GM12878 (cell line): Measurements from ENCODE around the gene UMPS. TPM values are rescaled to one million over a fixed set of nuclear protein-coding genes. Genes with fewer than 3 reads are reported as not detected.

Source experiments
- ATAC-seq: fragments of 200-7000 bp; cut with Tn5 transposase; 3 replicates; pipeline ENCODE4 v1.9.1; 2020; ENCODE audit warnings: mild to moderate bottlenecking, moderate library complexity
- BruUV-seq: library from RNA; stranded (reverse); fragments of 400-500 nt; replicated peaks from 2 replicates; lab custom pipeline; 2021; lab: Mats Ljungman, UMichigan
- CTCF ChIA-PET: fragments of 300-600 bp; sonication (Branson Sonifier 250); formaldehyde crosslinking; extraction: SDS; loops from one replicate; lab custom pipeline; 2021; ENCODE audit warnings: inconsistent platforms; lab: Yijun Ruan, JAX
- POLR2A ChIA-PET: fragments of 350-600 bp; formaldehyde crosslinking; extraction: SDS; loops from one replicate; lab custom pipeline; 2021; ENCODE audit warnings: inconsistent platforms; lab: Charles Lee
- RAD21 ChIA-PET: fragments of 300-600 bp; sonication (Branson Sonifier 250); formaldehyde crosslinking; loops from one replicate; lab custom pipeline; 2023; ENCODE audit warnings: antibody characterized with exemption; ENCODE audit not compliant: unreplicated experiment; lab: Charles Lee
- SMC1A ChIA-PET: fragments of 300-600 bp; sonication (Branson Sonifier 250); formaldehyde crosslinking; loops from one replicate; lab custom pipeline; 2023; ENCODE audit not compliant: unreplicated experiment, uncharacterized antibody; lab: Charles Lee
- DNase-seq: peaks from one replicate; pipeline ENCODE4 v3.0.0-alpha.2; 2011; ENCODE audit warnings: low read depth, low spot score
- FAIRE-seq: peaks from 3 replicates; lab custom pipeline; 2011; peaks lifted over from hg19 to GRCh38; lab: Jason Lieb, UNC
- H2AFZ ChIP-seq: 2 replicates; pipeline ENCODE4 v1.6.0; 2011; ENCODE audit warnings: low read depth, low read length, control low read depth; ENCODE audit not compliant: control insufficient read depth
- H3K27ac ChIP-seq: 2 replicates; pipeline ENCODE4 v1.5.1; 2011; ENCODE audit warnings: control low read depth; ENCODE audit not compliant: control insufficient read depth, insufficient read depth
- H3K27me3 ChIP-seq, 2 experiments: replicated peaks in 1 of 2; 2 replicates each; pipeline versions ENCODE4 v1.6.0 to v1.6.1; 2011; ENCODE audit warnings: low read length in 1 of 2; ENCODE audit not compliant: control insufficient read depth in 2 of 2, insufficient read depth in 2 of 2
- H3K36me3 ChIP-seq, 2 experiments: 2 replicates each; pipeline ENCODE4 v1.5.1; 2011; ENCODE audit warnings: low read length in 1 of 2; ENCODE audit not compliant: control insufficient read depth in 2 of 2, insufficient read depth in 2 of 2
- H3K4me1 ChIP-seq: 2 replicates; pipeline ENCODE4 v1.6.1; 2011; ENCODE audit warnings: mild to moderate bottlenecking, low read length, moderate library complexity, mixed read lengths; ENCODE audit not compliant: control insufficient read depth, insufficient read depth
- H3K4me2 ChIP-seq: 2 replicates; pipeline ENCODE4 v1.6.0; 2011; ENCODE audit warnings: control low read depth; ENCODE audit not compliant: control insufficient read depth, insufficient read depth
- H3K4me3 ChIP-seq: fragments of 200-600 bp; sonication (generic); 2 replicates; pipeline ENCODE4 v1.5.1; 2016
- H3K79me2 ChIP-seq: 2 replicates; pipeline ENCODE4 v1.6.0; 2011; ENCODE audit warnings: low read length; ENCODE audit not compliant: control insufficient read depth, insufficient read depth
- H3K9ac ChIP-seq: 2 replicates; pipeline ENCODE4 v1.8.0; 2011; ENCODE audit warnings: low read length, control low read depth, mixed read lengths; ENCODE audit not compliant: control insufficient read depth, insufficient read depth
- H3K9me3 ChIP-seq: replicated peaks from 3 replicates; pipeline ENCODE4 v1.5.1; 2011; ENCODE audit warnings: mild to moderate bottlenecking, low read length; ENCODE audit not compliant: control insufficient read depth, insufficient read depth
- H4K20me1 ChIP-seq: 2 replicates; pipeline ENCODE4 v1.6.0; 2011; ENCODE audit not compliant: control insufficient read depth, insufficient read depth
- BCLAF1 ChIP-seq: fragments of 450-650 bp; IDR thresholded peaks from 2 replicates; pipeline ENCODE4 v1.6.1; 2017; ENCODE audit warnings: antibody characterized with exemption, mild to moderate bottlenecking, moderate library complexity
- CREB1 ChIP-seq: IDR thresholded peaks from 2 replicates; pipeline ENCODE4 v1.6.1; 2012; ENCODE audit warnings: low read depth, mild to moderate bottlenecking, inconsistent platforms
- EED ChIP-seq: sonication (generic); IDR thresholded peaks from 2 replicates; pipeline ENCODE4 v1.6.1; 2016; ENCODE audit warnings: antibody characterized with exemption, low read depth
- EGR1 ChIP-seq, 2 experiments: IDR thresholded peaks; 1 replicate in 1 of 2; 2 replicates in 1 of 2; pipeline ENCODE4 v1.6.1; 2011 to 2012; ENCODE audit warnings: low read depth in 2 of 2, low read length in 2 of 2, borderline replicate concordance in 1 of 2, mild to moderate bottlenecking in 1 of 2, moderate library complexity in 1 of 2
- JUND ChIP-seq: IDR thresholded peaks from 2 replicates; pipeline ENCODE4 v1.6.1; 2012; ENCODE audit warnings: low read depth, mild to moderate bottlenecking, low read length, improper control_type of control experiment, moderate library complexity
- NBN ChIP-seq: fragments of 450-650 bp; IDR thresholded peaks from 2 replicates; pipeline ENCODE4 v1.6.1; 2016
- POLR2AphosphoS2 ChIP-seq: IDR thresholded peaks from 2 replicates; pipeline ENCODE4 v1.6.1; 2011; ENCODE audit warnings: low read depth, mild to moderate bottlenecking, low read length, improper control_type of control experiment, moderate library complexity
- RB1 ChIP-seq: fragments of 450-650 bp; formaldehyde crosslinking; IDR thresholded peaks from 2 replicates; pipeline ENCODE4 v1.6.1; 2017; ENCODE audit warnings: mild to moderate bottlenecking, borderline replicate concordance
- SREBF1 ChIP-seq: IDR thresholded peaks from 2 replicates; pipeline ENCODE4 v1.6.1; 2012; ENCODE audit warnings: mild to moderate bottlenecking, low read length
- STAT1 ChIP-seq: fragments of 450-650 bp; conservative IDR thresholded peaks from 2 replicates; pipeline ENCODE4 v1.6.1; 2014; ENCODE audit warnings: antibody characterized with exemption, mild to moderate bottlenecking
- WRNIP1 ChIP-seq: IDR thresholded peaks from 2 replicates; pipeline ENCODE4 v1.6.1; 2011; ENCODE audit warnings: low read depth, low read length, improper control_type of control experiment, borderline replicate concordance
- ZSCAN29 ChIP-seq: fragments of 450-650 bp; IDR thresholded peaks from 2 replicates; pipeline ENCODE4 v1.6.1; 2017; ENCODE audit warnings: mild to moderate bottlenecking, moderate library complexity
- WGBS: methylation state at CpG from one replicate; pipeline ENCODE4 v1.1.6; 2016; ENCODE audit warnings: low lambda C conversion rate; ENCODE audit not compliant: insufficient replicate concordance, insufficient coverage; ENCODE audit errors: missing lambda C conversion rate; 5-methylcytosine and 5-hydroxymethylcytosine counted together
- in situ Hi-C: fragments of 300-500 bp; cut with MboI; formaldehyde crosslinking; loops from 9 replicates; pipeline ENCODE4 v1.14.3; 2018; ENCODE audit warnings: mixed read lengths
- intact Hi-C: fragments of 100-400 bp; cut with micrococcal nuclease; formaldehyde crosslinking; loops from one replicate; pipeline ENCODE4 v1.14.2; 2022; ENCODE audit not compliant: unreplicated experiment
- polyA plus RNA-seq, 11 experiments: library from polyadenylated mRNA; depleted of rRNA in 4 of 11; unstranded in 6 of 11; stranded (reverse) in 5 of 11; fragments of >200 nt; fragmentation: Nextera tagmentation in 4 of 11; fragmentation: Illumina TruSeq in 1 of 11; extraction: Ambion mirVana in 4 of 11; extraction: Trizol in 1 of 11; gene quantifications; 1 replicate in 1 of 11; 2 replicates in 10 of 11; pipeline versions ENCODE4 v1.2.1 to v1.2.3, GENCODE V29; 2011 to 2016; ENCODE audit warnings: inconsistent platforms in 2 of 11, missing spikeins in 2 of 11, low read depth in 1 of 11
- total RNA-seq, 4 experiments: library from RNA; depleted of rRNA in 3 of 4; stranded (reverse); fragments of >200 nt in 3 of 4; fragmentation: Illumina TruSeq in 1 of 4; extraction: Trizol in 1 of 4; gene quantifications; 2 replicates each; pipeline versions ENCODE4 v1.2.1 to v1.2.3, GENCODE V29; 2013 to 2021
- TF ChIP-seq, protein P1 (sequence below): fragments of 150-350 bp; IDR thresholded peaks from 2 replicates; pipeline ENCODE4 v1.6.1; 2016; ENCODE audit warnings: low read depth, low read length
- TF ChIP-seq, protein P2 (sequence below): IDR thresholded peaks from 2 replicates; pipeline ENCODE4 v1.6.1; 2012; ENCODE audit warnings: low read depth, low read length, improper control_type of control experiment

UMPS gene
- total and polyA plus RNA-seq, 10 of the 15 experiments (the other 5 are each of a cell fraction or from before 2014, with no cell fraction given): 30.6 to 82.8 (median 49.5) TPM

DNA sequence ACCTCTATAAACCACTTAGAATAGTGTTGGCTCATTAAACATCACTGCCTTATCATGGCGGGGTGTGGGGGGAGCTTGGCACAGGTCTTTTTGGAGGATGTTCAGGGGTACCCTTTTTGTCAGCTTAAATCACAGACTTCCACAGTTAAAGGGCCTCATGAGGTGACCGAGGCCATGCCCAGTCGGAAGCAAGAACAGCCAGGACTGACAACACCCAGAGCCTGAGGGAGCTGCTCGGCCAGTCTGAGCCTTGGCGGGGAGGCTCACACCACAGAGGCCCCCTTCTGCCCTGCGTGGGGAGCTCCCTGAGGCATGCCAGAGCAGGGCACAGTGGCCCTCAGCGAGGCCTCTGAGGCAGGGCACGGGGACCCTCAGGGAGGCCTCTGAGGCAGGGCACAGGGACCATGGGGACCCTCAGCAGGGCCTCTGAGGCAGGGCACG, 49.5 kb downstream of the UMPS start:
- Histone ChIP-seq H3K79me2 (no peaks in the 10 kb centered on the region), H3K9ac (no peak overlapping the region), H3K9me3 (no peaks in the 10 kb centered on the region), H3K27me3 (no peaks in the 10 kb centered on the region), H3K4me2 (no peak overlapping the region), H3K27ac (no peak overlapping the region), H3K36me3 (no peaks in the 10 kb centered on the region), H4K20me1 (no peaks in the 10 kb centered on the region), H2AFZ (no peak overlapping the region), H3K4me3 (no peak overlapping the region), H3K4me1 (peaks cover 13% of the 10 kb centered on the region)
- ATAC-seq (no peak), FAIRE-seq (no peak), DNase-seq (no peak)
- ChIA-PET SMC1A (interaction anchor here (0.7 to 3.2 kb wide), 3 partner anchors 9 to 121 kb away, joined by 3 to 18 read pairs (median 6); no protein-coding TSS in a partner anchor), POLR2A (no interaction called here), CTCF (interaction anchor here (0.6 to 4.4 kb wide), 3 partner anchors 9 to 67 kb away, joined by 3 to 22 read pairs (median 3); no protein-coding TSS in a partner anchor), RAD21 (interaction anchor here (0.7 to 2.5 kb wide), 4 partner anchors 10 to 19 kb away, joined by 3 to 9 read pairs (median 4); no protein-coding TSS in a partner anchor)
- BruUV-seq: no TSS peak
- no peak for TF ChIP-seq SREBF1
- no peak for TF ChIP-seq CREB1
- TF ChIP-seq BCLAF1: no peak
- TF ChIP-seq EGR1 (IDR thresholded peaks at IDR 0.05; ENCODE audit: borderline replicate concordance in 1 of 2, low read depth in 2 of 2, low read length in 2 of 2): no peak
- TF ChIP-seq, protein P1, sequence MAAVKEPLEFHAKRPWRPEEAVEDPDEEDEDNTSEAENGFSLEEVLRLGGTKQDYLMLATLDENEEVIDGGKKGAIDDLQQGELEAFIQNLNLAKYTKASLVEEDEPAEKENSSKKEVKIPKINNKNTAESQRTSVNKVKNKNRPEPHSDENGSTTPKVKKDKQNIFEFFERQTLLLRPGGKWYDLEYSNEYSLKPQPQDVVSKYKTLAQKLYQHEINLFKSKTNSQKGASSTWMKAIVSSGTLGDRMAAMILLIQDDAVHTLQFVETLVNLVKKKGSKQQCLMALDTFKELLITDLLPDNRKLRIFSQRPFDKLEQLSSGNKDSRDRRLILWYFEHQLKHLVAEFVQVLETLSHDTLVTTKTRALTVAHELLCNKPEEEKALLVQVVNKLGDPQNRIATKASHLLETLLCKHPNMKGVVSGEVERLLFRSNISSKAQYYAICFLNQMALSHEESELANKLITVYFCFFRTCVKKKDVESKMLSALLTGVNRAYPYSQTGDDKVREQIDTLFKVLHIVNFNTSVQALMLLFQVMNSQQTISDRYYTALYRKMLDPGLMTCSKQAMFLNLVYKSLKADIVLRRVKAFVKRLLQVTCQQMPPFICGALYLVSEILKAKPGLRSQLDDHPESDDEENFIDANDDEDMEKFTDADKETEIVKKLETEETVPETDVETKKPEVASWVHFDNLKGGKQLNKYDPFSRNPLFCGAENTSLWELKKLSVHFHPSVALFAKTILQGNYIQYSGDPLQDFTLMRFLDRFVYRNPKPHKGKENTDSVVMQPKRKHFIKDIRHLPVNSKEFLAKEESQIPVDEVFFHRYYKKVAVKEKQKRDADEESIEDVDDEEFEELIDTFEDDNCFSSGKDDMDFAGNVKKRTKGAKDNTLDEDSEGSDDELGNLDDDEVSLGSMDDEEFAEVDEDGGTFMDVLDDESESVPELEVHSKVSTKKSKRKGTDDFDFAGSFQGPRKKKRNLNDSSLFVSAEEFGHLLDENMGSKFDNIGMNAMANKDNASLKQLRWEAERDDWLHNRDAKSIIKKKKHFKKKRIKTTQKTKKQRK: no peak
- no peak for TF ChIP-seq WRNIP1
- no peak for TF ChIP-seq RB1
- no peak for TF ChIP-seq EED
- TF ChIP-seq, protein P2, sequence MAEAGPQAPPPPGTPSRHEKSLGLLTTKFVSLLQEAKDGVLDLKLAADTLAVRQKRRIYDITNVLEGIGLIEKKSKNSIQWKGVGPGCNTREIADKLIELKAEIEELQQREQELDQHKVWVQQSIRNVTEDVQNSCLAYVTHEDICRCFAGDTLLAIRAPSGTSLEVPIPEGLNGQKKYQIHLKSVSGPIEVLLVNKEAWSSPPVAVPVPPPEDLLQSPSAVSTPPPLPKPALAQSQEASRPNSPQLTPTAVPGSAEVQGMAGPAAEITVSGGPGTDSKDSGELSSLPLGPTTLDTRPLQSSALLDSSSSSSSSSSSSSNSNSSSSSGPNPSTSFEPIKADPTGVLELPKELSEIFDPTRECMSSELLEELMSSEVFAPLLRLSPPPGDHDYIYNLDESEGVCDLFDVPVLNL: no peak
- TF ChIP-seq POLR2AphosphoS2: no peak
- TF ChIP-seq STAT1: no peak
- TF ChIP-seq ZSCAN29: no peak
- TF ChIP-seq JUND: no peak
- TF ChIP-seq NBN: no peak
- in situ Hi-C loops (no loop called here), intact Hi-C loops (no loop called here)
- 51% methylated on average over 8 of the region's 9 CpGs for WGBS
